Kidney epithelial cell (primary cell): ENCODE data around the gene ZNF786. TPM values are rescaled to one million over a fixed set of nuclear protein-coding genes. Genes with fewer than 3 reads are reported as not detected.

Experiments
- DNase-seq: peaks from one replicate; pipeline ENCODE4 v3.0.0-alpha.2; 2010; ENCODE audit warnings: low read depth
- H3K27me3 ChIP-seq: 2 replicates; pipeline ENCODE4 v1.6.0; 2011; ENCODE audit warnings: low read length; ENCODE audit not compliant: control insufficient read depth, insufficient read depth
- H3K36me3 ChIP-seq: 2 replicates; pipeline ENCODE4 v1.5.1; 2011; ENCODE audit warnings: low read length; ENCODE audit not compliant: control insufficient read depth, insufficient read depth
- H3K4me3 ChIP-seq: 2 replicates; pipeline ENCODE4 v1.5.1; 2011; ENCODE audit warnings: low read depth, mild to moderate bottlenecking, control low read depth, low read length
- CTCF ChIP-seq: IDR thresholded peaks from 2 replicates; pipeline ENCODE4 v1.5.1; 2011; ENCODE audit warnings: mild to moderate bottlenecking, moderate library complexity, low read length, control low read depth, inconsistent platforms; ENCODE audit not compliant: insufficient read depth, poor library complexity, severe bottlenecking
- total RNA-seq: library from RNA; depleted of rRNA; stranded (reverse); fragments of >200 nt; gene quantifications from 2 replicates; pipeline ENCODE4 v1.2.3, GENCODE V29; 2015

ZNF786 gene
- total RNA-seq, 1 donor from 2014 or later, result 7.2 TPM

- H3K4me3 ChIP-seq, result peak within 1 kb of the TSS; percentile 58
- TF ChIP-seq CTCF, result peak; percentile 73
- peak; percentile 56 for DNase-seq
- H3K36me3 ChIP-seq, result no peaks in the 10 kb centered on the region
- H3K27me3 ChIP-seq, result no peaks in the 10 kb centered on the region
Measured at GRCh38 chr7:149125863-149126661, 35.5 kb upstream of the ZNF786 start, which contains the start of gene ZNF425. Gene ZNF425 (minus strand): TSS chr7:149126324. CDS start chr7:149126213, 111 bp downstream.

GRCh38 chr7:149125189-149125862 lies 34.8 kb upstream of the ZNF786 start:
- no peak for DNase-seq
- no peaks in the 10 kb centered on the region for H3K27me3 ChIP-seq
- H3K4me3 ChIP-seq, result peak overlapping the region; percentile 58
- TF ChIP-seq CTCF, result no peak
- no peaks in the 10 kb centered on the region for H3K36me3 ChIP-seq

GRCh38 chr7:149109969-149110368 lies 19.5 kb upstream of the ZNF786 start:
- DNase-seq, result no peak
- H3K4me3 ChIP-seq, result no peak overlapping the region
- no peaks in the 10 kb centered on the region for H3K36me3 ChIP-seq
- no peaks in the 10 kb centered on the region for H3K27me3 ChIP-seq
- no peak for TF ChIP-seq CTCF

GRCh38 chr7:149104749-149105148 lies 14.2 kb upstream of the ZNF786 start:
- no peak for DNase-seq
- TF ChIP-seq CTCF, result no peak
- H3K27me3 ChIP-seq, result no peaks in the 10 kb centered on the region
- no peaks in the 10 kb centered on the region for H3K36me3 ChIP-seq
- no peak overlapping the region for H3K4me3 ChIP-seq

- TF ChIP-seq CTCF, result no peak
- Histone ChIP-seq H3K27me3 (no peaks in the 10 kb centered on the region), H3K36me3 (no peaks in the 10 kb centered on the region), H3K4me3 (no peak overlapping the region)
- no peak for DNase-seq
Measured at GRCh38 chr7:149104214-149104613, 13.7 kb upstream of the ZNF786 start.

GRCh38 chr7:149103424-149103823 lies 12.9 kb upstream of the ZNF786 start:
- TF ChIP-seq CTCF, result no peak
- H3K27me3 ChIP-seq, result no peaks in the 10 kb centered on the region
- DNase-seq, result no peak

More at GRCh38 chr7:149103424-149103823, 12.9 kb upstream of the ZNF786 start:
- Histone ChIP-seq H3K36me3 (no peaks in the 10 kb centered on the region), H3K4me3 (no peak overlapping the region)
